Fibroblast of skin of right quadriceps (primary cell): ENCODE results near the gene ATAD3A.
"Not testable (repeated sequence)": the region's sequence is repeated elsewhere in the genome, so short reads cannot be mapped to it uniquely, and the experiment has no call there.

Experiments used
- DNase-seq: peaks from one replicate; pipeline ENCODE4 v3.0.0-alpha.2; 2013

Gene ATAD3A

DNA sequence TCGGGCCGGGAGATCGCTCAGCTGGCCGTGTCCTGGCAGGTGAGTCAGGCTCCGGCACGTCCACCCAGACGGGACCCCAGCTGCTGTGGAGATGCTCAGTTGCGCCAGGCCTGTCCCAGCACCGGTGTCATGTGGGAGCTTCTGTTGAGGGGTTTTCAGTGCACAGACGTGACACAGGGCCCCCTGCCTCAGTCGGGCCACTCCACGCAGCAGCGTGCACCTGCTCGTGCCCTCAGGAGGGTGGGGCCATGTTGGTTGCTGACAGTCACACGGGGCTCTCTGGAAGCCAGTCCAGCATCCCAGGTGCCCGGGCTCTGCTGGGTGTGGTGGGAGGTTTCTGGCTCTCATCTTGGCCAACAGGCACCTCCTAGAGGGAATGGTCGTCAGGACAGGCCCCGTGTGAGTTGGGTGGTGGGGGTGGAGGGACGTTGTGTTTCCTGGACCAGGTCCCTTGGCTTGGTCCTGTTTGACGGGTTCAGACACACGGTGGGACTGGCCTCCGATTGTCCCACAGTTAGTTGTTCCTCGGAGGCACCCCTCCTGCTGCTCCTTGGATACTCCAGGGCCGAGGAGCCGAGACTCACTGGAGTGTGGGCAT is 21.2 kb upstream of the ATAD3A start:
- no peak for DNase-seq

DNA sequence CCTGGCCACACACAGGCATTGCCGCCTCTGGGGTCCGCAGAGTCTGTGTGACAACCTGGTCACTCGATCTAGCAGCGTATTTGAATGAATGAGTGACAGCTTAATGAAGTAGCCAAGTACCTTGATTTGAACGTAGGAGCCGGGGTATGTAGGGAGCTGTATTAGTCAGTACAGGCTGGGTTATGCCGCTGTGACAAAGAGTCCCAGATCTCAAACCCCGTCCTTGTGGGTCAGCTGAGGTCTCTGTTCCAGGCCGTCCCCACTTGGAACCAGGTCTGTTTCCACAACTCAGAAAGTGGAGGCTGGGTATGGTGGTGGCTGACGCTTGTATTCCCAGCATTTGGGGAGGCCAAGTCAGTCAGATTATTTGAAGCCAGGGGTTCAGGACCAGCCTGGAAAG is 20.4 kb upstream of the ATAD3A start:
- DNase-seq: no peak

DNA sequence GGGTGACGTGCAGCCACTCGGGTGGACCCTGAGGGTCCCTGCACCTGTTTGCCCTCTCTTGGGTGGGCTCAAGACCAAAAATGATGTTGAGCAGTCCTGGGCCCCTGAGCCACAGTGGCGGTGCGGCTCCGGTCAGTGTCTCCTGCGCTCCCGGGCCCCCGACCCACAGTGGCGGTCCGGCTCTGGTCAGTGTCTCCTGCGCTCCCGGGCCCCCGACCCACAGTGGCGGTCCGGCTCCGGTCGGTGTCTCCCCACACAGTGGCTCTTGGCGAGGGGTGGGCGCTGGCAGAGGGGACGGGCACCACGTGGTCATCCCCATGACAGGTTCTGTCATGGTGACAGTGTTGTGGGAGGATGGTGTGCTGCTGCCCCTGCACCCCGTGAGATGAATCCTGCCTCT is 17.7 kb upstream of the ATAD3A start:
- DNase-seq: not testable (repeated sequence)

DNA sequence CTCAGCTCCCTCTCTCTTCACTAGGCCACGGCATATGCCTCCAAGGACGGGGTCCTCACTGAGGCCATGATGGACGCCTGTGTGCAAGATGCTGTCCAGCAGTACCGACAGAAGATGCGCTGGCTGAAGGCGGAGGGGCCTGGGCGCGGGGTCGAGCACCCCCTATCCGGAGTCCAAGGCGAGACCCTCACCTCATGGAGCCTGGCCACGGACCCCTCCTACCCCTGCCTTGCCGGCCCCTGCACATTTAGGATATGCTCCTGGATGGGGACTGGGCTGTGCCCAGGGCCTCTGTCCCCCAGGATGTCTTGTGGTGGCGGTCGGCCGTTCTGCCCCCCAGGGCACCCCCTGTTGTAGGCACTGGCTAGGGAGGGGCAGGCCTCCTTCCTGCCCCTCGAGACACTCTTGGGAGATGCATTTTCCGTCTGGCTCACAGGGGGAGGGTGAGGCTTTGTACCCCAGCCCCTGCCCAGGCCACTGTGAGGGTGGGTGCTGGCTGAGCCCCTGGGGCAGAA is 16.4 kb upstream of the ATAD3A start:
- not testable (repeated sequence) for DNase-seq

DNA sequence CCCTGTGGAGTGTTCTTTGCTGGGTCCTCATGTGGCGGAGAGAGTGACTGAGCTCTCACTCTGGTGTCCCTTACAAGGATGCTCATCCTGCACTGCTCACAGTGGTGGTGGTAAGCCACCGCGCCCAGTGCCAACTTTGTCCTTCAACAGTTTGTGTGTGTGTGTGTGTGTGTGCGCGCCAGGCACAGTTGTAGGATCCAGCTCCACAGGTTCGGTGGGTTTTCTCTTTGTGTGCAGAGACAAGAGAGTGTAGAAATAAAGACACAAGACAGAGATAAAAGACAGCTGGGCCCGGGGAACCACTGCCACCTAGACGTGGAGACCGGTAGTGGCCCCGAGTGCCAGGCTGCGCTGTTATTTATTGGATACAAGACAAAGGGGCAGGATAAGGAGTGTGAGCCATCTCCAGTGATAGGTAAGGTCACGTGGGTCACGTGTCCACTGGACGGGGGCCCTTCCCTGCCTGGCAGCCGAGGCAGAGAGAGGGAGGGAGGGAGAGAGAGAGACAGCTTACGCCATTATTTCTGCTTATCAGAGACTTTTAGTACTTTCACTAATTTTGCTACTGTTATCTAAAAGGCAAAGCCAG is 7.1 kb upstream of the ATAD3A start:
- DNase-seq: peak; percentile 43

DNA sequence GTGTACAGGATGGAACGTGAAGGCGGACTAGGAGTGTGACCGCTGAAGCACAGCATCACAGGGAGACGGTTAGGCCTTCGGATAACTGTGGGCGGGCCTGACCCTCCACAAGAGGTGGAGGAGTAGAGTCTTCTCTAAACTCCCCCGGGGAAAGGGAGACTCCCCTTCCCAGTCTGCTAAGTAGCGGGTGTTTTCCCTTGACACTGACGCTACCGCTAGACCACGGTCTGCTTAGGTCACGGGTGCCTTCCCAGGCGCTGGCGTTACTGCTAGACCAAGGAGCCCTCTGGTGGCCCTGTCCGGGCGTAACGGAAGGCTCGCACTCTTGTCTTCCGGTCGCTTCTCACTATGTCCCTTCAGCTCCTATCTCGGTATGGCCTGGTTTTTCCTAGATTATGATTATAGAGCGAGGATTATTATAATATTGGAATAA is 6.6 kb upstream of the ATAD3A start:
- DNase-seq: not testable (repeated sequence)

DNA sequence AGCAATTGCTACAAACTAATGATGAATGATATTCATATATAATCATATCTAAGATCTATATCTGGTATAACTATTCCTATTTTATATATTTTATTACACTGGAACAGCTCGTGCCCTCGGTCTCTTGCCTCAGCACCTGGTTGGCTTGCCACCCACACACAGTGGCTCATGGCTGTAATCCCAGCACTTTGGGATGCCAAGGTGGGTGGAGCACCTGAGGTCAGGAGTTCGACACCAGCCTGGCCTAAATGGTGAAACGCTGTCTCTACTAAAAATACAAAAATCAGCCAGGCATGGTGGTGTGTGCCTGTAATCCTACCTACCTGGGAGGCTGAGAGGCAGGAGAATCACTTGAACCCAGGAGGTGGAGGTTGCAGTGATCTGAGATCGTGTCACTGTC is 6.2 kb upstream of the ATAD3A start:
- DNase-seq: not testable (repeated sequence)

DNA sequence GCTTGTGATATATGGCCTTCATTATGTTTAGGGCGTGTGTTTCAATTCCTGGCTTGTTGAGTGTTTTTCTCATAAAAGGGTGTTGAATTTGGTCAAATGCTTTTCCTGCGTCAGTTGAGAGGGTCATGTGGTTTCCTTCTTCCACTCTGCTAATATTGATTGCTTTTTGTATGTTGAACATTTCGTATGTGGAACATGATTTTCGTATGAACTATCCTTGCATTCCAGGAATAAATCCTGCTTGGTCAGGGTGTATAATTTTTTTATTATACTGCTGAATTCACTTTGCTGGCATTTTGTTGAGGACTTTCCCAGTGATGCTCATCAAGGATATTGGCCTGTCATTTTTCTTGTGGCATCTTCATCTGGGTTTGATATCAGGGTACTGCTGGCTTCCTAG is 4.7 kb upstream of the ATAD3A start:
- no peak for DNase-seq

DNA sequence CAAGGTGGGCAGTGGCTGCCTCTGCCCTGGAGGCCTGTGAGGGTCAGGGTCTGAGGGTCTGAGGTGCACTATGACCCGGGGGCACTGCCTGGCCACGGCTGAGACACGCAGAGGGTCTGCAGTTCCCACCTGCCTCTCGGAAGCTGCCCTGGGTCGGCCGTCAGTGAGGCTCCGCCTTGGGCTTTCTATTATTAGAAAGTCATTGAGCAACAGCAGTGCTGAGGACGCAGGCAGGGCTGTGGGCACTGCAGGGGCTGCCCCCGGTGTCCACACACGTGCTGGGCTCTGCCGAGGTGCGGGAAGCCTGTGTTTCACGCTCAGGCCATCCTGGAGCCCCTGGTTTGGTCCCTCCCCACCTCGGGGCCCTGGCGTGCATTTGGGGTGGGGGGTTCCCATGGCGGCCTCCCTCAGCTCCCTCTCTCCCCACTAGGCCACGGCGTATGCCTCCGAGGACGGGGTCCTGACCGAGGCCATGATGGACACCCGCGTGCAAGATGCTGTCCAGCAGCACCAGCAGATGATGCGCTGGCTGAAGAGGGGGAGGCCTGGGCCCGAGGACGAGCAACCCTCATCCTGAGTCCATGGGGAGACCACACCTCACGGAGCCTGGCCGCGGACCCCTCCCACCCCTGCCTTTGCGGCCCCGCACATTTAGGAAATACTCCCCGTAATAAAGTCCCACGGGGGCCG is 3.0 kb upstream of the ATAD3A start:
- DNase-seq: not testable (repeated sequence)

DNA sequence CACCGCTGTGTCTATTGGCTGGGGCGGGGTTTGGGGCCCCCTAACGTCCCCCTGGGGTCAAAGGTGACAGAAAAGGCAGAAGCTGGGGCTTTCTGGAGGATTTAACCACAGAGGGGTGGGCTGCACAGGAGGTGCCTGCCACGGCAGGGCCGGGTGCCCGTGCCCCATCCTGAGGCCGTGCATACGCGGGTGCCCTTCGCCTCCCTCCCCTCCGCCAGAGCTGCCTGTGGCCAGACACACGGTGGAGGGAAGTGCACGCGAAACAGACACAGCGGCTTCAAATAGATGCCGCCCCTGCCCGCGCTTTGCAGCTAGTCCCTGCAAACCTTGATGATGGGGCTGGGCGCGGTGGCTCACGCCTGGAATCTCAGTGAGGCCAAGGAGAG is 2.5 kb upstream of the ATAD3A start:
- DNase-seq: not testable (repeated sequence)

DNA sequence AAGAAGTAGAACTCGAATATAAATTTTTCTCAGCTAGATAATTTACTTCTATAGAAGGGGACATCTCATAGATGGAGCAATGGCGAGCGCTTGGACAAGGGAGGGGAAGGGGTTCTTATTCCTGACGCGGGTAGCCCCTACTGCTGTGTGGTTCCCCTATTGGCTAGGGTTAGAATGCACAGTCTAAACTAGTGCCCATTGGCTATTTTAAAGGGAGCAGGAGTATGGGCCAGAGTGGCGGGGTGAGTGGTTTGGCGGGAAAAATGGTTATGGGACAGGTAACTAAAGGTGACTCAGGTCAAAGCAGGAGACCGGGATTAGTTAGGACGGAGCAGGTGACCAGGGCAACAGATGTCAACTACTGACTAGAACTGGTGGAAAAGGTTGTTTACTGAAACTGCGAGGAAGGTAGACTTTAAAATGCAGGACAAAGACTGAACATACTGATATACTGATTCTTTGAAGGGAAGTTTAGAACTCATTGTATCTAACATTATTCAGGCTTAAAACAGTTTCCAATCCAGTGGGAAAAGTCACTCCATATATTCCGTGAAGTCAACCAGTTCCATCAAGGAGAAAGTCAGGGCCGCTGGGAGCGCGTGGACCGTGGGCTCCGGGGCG is 940 bp upstream of the ATAD3A start:
- DNase-seq: peak; percentile 20

DNA sequence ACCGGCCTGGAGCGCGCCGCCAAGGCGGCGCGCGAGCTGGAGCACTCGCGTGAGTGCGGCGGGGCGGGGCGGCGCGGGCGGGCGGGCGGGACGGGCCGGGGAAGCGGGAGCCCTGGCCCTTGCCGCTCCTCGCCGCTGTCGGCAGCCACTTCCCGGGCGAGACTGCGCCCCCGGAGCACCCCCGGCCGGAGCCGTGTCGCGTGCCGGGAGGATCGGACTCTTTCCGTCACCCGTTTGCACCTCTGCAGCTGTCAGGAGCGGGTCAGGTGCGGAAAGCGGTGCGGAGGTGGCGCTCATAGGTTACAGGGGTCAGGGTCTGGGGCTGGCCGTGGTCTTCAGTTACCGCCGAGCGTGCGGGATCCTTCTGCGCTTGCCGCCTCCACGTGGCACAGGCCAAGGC is 463 bp downstream of the ATAD3A start:
- not testable (repeated sequence) for DNase-seq

DNA sequence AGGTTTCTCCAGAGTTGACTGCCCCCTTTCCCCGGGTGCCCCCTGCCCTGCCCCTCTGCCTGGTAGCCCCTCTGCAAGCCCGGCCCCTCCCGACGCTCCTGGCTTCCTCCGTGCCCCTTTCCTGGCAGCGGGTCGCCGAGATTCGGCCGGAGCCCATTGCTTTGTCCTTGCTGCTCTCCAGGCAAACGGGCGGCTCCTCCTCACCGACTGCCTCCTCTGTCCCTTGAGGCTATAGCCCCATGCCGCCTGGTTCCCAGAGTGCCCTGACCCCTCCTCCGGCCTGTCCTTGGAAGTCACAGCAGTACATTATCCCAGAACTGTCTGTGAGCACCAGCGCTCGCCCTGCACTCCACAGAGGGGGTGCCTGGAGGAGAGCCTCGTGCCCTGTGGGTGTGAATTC is 1.7 kb downstream of the ATAD3A start:
- DNase-seq: not testable (repeated sequence)

DNA sequence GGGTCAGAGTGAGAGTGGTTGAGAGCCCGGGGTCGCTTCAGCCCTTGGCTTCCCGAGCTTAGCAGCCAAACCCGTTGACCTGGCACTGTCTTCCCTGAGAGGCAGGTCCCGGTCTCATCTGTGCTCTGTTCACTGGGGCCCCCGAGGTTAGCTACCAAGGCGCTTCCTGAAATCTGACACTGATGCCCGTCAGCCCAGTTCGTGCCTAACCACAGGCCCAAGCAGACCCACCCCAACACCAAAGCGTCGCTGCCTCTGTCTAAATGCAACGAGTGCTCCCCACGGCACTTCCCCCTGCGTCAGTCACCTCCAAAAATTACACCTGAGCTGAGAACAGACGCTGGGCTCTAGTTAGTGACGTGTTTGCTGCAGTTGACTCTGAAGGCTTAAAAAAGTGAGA is 2.4 kb downstream of the ATAD3A start:
- DNase-seq: not testable (repeated sequence)

DNA sequence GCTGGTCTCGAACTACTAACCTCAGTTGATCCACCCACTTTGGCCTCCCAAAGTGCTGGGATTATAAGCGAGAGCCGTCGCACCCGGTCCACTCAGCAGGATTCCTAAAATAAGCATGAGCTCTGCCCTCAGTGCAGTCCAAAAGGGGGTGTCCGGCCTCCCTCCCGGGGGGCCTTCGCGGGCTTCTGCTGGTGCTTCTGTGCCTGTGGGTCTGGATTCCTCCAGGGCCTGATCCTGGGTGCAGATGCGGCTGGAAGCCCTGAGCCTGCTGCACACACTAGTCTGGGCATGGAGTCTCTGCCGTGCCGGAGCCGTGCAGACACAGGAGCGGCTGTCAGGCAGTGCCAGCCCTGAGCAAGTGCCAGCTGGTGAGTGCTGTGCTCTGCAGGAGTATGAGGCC is 5.0 kb downstream of the ATAD3A start:
- not testable (repeated sequence) for DNase-seq

DNA sequence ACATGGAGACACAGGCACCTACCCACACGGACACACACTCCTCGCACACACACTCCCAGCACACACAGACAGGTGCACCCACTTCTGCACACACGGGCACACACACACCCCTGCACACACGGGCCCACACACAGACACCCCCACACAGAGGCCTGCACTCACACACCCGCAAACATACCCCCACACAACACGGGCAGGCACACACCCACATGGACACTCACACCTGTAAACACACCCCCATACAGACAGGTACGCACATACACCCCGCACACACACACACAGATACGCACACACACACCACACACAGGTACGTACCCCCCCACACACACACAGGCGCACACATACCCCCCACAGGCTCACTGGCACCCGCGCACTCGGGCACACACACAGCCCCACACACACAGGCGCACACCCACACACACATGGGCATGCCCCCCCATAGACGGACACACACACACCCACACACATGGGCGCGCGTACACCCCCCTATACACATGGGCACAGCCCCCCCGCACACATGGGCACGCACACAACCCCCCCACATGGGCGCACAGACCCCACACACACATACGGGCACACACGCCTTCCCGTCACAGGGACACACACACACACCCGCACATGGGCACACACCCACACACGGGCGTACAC is 6.1 kb downstream of the ATAD3A start:
- no peak for DNase-seq

DNA sequence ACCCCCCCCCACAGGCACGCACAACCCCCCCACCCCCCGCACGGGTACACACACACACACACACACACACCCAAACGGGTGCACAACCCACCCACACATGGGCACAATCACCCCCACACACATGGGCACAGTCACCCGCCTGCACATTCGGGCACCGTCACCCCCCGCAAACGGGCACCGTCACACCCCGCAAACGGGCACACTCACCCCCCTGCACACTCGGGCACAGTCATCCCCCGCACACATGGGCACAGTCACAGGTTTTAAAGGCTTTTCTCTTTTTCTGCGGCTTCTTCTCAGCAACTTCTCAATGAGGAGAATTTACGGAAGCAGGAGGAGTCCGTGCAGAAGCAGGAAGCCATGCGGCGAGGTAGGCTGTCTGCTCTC is 6.7 kb downstream of the ATAD3A start:
- not testable (repeated sequence) for DNase-seq

DNA sequence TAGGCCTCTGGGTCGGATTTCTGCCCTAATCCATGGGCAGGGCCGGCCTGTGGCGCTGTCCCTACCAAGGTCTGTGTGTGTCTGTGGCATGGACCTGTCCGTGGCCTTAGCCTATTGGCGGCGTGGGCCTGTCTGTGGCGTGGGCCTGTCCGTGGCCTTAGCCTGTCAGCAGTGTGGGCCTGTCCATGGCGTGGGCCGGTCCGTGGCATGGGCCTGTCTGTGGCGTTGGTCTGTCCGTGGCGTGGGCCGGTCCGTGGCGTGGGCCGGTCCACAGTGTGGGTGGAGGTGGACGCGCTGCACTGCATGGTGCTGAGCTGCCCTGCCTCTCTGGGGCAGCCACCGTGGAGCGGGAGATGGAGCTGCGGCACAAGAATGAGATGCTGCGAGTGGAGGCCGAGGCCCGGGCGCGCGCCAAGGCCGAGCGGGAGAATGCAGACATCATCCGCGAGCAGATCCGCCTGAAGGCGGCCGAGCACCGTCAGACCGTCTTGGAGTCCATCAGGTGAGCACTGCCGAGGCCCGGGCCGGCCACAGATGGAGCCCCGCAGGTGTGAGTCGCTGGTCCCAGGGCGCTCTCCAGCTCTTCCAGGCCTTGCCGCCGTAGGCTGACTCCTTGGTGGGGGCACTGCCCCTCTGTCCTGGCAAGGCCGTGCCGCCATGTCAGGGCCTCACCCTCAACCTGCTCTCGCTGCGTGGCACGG is 8.0 kb downstream of the ATAD3A start:
- DNase-seq: not testable (repeated sequence)

DNA sequence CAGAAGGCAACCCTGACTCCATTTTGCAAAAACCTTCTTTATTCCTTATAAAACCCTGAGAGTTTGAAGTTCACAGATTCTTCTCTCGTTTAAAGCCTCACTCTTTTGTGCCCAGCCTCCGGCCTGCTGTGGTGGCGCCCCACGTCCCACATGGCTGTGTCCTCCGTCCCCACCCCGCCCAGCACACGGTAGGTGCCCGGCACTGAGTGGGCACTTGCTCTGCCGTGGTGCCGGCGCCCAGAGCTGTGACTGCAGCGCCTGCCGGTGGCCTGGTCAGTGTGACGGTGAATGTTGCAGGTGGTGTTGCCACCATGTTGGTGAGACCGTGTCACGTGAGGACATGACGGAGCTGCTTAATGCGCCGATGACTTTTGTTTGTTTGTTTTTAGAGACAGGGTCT is 9.4 kb downstream of the ATAD3A start:
- no peak for DNase-seq

DNA sequence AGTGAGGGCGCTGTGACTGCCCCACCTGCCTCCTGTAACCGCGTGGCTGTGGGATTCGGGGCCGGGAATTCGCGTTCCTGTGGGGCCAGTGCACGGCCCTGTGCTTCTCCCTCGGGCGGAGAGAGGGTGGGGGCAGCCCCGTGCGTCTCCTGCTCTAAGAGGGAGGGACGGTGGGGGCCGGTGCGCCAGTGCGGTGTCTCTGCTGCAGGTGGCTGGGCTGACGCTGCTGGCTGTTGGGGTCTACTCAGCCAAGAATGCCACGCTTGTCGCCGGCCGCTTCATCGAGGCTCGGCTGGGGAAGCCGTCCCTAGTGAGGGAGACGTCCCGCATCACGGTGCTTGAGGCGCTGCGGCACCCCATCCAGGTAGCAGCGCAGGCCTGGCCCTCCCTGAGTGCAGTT is 10.6 kb downstream of the ATAD3A start:
- DNase-seq: not testable (repeated sequence)

DNA sequence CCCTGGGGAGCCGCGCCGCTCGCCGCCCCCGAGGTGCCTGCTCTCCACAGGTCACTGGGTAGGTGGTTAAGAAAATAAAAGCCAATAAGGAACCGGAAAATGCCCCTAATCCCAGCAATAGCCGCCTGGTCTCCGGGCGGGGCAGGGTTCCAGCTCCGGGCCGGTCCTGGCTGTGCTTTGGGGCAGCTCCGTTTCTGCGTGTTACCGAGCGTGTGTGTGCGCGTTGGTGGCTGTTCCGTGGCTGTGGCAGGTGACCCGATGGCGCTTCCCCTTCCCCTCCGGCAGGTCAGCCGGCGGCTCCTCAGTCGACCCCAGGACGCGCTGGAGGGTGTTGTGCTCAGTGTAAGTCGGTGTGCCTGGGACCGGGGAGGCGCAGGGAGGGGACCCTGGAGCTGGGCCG is 11.3 kb downstream of the ATAD3A start:
- not testable (repeated sequence) for DNase-seq

DNA sequence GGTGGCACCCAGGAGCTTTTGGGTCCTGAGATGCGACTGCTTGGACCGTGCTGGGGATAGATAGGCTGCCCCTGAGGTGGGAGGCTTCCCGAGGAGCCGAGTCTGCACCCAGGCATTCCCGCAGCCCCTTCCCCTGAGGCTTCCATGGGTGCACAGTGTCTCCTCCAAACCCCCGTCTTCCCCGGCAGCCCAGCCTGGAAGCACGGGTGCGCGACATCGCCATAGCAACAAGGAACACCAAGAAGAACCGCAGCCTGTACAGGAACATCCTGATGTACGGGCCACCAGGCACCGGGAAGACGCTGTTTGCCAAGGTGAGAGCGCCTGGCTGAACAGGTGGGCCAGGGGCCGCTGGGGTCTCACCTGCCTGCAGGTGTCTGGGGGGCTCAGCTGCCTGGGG is 11.7 kb downstream of the ATAD3A start:
- DNase-seq: not testable (repeated sequence)
